Measurements from ENCODE around the gene CEP135.

The CEP135 gene

GRCh38 chr4:56028165-56028564 is 79.4 kb downstream of the CEP135 start:
- DNase-seq (ENCODE audit: low read depth), result no peak
- no peak overlapping the region for H3K4me3 ChIP-seq (ENCODE audit: control insufficient read depth, low read depth, low read length)
- TF ChIP-seq, protein P1, sequence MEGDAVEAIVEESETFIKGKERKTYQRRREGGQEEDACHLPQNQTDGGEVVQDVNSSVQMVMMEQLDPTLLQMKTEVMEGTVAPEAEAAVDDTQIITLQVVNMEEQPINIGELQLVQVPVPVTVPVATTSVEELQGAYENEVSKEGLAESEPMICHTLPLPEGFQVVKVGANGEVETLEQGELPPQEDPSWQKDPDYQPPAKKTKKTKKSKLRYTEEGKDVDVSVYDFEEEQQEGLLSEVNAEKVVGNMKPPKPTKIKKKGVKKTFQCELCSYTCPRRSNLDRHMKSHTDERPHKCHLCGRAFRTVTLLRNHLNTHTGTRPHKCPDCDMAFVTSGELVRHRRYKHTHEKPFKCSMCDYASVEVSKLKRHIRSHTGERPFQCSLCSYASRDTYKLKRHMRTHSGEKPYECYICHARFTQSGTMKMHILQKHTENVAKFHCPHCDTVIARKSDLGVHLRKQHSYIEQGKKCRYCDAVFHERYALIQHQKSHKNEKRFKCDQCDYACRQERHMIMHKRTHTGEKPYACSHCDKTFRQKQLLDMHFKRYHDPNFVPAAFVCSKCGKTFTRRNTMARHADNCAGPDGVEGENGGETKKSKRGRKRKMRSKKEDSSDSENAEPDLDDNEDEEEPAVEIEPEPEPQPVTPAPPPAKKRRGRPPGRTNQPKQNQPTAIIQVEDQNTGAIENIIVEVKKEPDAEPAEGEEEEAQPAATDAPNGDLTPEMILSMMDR (conservative IDR thresholded peaks at IDR 0.05; ENCODE audit: control insufficient read depth, insufficient read depth, low read depth, low read length), result no peak

DNA sequence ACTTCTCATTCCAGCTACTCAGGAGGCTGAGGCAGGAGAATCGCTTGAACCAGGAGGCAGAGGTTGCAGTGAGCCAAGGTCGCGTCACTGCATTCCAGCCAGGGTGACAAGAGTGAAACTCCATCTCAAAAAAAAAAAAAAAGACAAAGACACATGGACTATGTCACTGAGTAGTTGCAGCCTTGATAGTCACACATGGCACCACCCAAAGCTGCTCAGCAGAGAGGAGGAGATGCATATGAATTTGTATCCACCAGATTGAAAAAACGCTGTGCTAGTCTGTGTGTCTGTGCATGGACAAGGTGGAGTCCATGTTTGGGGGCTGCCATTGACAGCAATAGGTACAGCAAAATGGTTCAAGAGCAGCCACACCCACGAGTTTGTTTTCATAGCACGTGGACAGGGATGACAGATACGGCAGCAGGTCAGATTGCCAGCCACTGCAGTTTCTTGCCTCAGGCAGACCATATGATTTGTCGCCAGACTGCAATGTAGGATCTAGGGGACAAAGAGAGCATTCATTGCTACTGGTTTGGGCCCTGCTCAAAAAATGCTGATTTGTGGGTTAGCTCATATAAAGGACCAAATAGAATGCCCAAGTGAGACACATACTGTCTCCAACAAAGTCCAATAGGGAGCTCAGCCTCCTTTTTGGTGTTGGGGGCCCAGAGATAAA is 89.9 kb downstream of the CEP135 start:
- H3K4me3 ChIP-seq (ENCODE audit: control insufficient read depth, low read depth, low read length), result no peak overlapping the region
- no peak for DNase-seq (ENCODE audit: low read depth)
- TF ChIP-seq, protein P1 (conservative IDR thresholded peaks at IDR 0.05; ENCODE audit: control insufficient read depth, insufficient read depth, low read depth, low read length), result no peak

DNA sequence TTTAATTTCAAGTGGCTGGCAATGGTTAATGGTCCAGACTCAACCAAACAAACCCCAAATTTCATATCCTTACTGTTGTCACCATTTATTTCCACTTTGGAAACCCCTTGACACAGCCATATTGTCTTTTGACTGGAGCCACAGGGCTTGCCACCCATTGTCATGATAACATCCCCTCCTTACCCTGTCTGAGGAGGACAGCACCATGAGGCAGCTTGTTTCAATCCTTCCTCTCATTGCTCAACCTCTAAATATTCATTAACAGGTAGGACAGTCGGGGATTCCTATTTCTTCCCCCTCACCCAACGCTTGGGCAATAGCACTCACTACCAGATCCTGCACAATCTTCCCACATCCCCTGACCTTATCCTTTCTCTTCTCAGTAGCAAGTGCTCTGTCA is 92.1 kb downstream of the CEP135 start:
- H3K4me3 ChIP-seq (ENCODE audit: control insufficient read depth, low read depth, low read length), result no peak overlapping the region
- DNase-seq (ENCODE audit: low read depth), result no peak
- TF ChIP-seq, protein P1 (conservative IDR thresholded peaks at IDR 0.05; ENCODE audit: control insufficient read depth, insufficient read depth, low read depth, low read length), result no peak

GRCh38 chr4:56042225-56042624 is 93.5 kb downstream of the CEP135 start:
- TF ChIP-seq, protein P1 (conservative IDR thresholded peaks at IDR 0.05; ENCODE audit: control insufficient read depth, insufficient read depth, low read depth, low read length), result no peak
- no peak overlapping the region for H3K4me3 ChIP-seq (ENCODE audit: control insufficient read depth, low read depth, low read length)
- DNase-seq (ENCODE audit: low read depth), result no peak

DNA sequence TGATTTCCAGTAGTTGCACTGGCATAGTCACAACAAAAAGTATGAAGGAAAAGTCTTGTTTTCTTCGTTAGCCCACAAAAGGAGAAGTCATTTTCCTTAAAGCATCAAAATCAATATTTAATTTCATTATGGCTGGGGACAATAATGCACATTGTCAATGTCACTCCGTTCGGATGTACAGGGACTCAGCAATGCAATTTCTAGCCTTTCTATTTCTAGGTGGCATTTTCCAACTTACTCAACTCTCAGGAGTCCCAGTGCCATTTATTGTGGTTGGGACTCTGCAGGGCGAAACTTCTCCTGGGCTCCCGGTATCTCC is 99.6 kb downstream of the CEP135 start:
- H3K4me3 ChIP-seq (ENCODE audit: control insufficient read depth, low read depth, low read length), result peak overlapping the region; percentile 46
- TF ChIP-seq, protein P1 (conservative IDR thresholded peaks at IDR 0.05; ENCODE audit: control insufficient read depth, insufficient read depth, low read depth, low read length), result no peak
- no peak for DNase-seq (ENCODE audit: low read depth)

DNA sequence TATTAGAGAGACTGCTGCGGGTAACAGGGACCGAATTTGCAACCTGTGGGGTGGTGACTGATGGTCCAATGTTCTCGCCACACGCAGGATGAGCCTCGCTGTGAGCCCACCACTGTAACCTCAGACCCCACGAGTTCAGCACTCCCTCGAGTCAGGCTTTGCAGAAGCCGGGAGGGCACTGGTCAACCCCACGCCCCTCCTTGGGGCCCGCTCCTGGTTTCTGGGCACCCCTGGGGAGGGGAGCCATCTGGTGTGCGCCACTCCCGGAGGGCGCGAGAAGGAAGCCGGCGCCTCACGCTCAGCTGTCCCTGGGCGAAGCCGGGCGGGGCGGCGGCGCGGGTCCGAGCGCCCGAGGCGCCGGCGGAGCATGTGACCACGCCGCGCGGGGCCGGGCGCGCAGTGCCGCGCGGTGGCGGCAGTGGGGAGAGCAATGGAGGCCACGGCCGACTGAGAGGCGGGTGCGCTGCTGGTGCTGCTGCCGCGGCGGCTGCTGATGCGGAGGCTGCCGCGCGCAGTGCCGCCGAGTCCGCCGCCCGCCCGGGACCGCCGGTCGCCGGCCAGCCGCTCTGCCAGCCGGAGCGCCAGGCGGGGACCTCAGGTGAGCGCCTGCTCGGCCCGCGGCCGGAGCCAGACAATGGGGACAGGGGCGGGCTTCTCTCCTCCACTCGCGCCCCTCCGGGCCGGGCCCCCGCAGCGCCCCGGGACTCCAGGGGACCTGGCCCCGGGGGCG is 100.1 kb downstream of the CEP135 start:
- peak; percentile 28 for DNase-seq (ENCODE audit: low read depth)
- peak overlapping the region; percentile 46 for H3K4me3 ChIP-seq (ENCODE audit: control insufficient read depth, low read depth, low read length)
- TF ChIP-seq, protein P1 (conservative IDR thresholded peaks at IDR 0.05; ENCODE audit: control insufficient read depth, insufficient read depth, low read depth, low read length), result no peak
